Keratinocyte (primary cell): ENCODE results near the gene F7. TPM values are rescaled to one million over a fixed set of nuclear protein-coding genes. Genes with fewer than 3 reads are reported as not detected.

Source experiments
- DNase-seq: peaks from one replicate; pipeline ENCODE4 v3.0.0-alpha.2; 2011; ENCODE audit warnings: low read depth, missing footprints, low spot score
- FAIRE-seq: peaks from 2 replicates; lab custom pipeline; 2011; peaks lifted over from hg19 to GRCh38; lab: Jason Lieb, UNC
- H2AFZ ChIP-seq: 2 replicates; pipeline ENCODE4 v1.6.0; 2012; ENCODE audit warnings: low read length, control low read depth, inconsistent platforms; ENCODE audit not compliant: control insufficient read depth
- H3K27ac ChIP-seq: 2 replicates; pipeline ENCODE4 v1.5.1; 2011; ENCODE audit warnings: low read length; ENCODE audit not compliant: control insufficient read depth, insufficient read depth
- H3K27me3 ChIP-seq: 3 replicates; pipeline ENCODE4 v1.6.0; 2011; ENCODE audit warnings: low read length; ENCODE audit not compliant: control insufficient read depth, insufficient read depth; ENCODE audit errors: extremely low read depth
- H3K36me3 ChIP-seq, 2 experiments: 2 replicates in 1 of 2; 3 replicates in 1 of 2; pipeline ENCODE4 v1.5.1; 2011; ENCODE audit warnings: low read length in 2 of 2, mild to moderate bottlenecking in 1 of 2; ENCODE audit not compliant: control insufficient read depth in 2 of 2, insufficient read depth in 2 of 2; ENCODE audit errors: extremely low read depth in 1 of 2
- H3K4me1 ChIP-seq: 3 replicates; pipeline ENCODE4 v1.5.1; 2011; ENCODE audit warnings: low read length; ENCODE audit not compliant: control insufficient read depth, insufficient read depth; ENCODE audit errors: extremely low read depth
- H3K4me2 ChIP-seq: 3 replicates; pipeline ENCODE4 v1.6.0; 2011; ENCODE audit warnings: low read depth, low read length; ENCODE audit not compliant: control insufficient read depth, insufficient read depth; ENCODE audit errors: extremely low read depth
- H3K4me3 ChIP-seq, 3 experiments: fragments of 200-600 bp in 1 of 3; sonication (generic) in 1 of 3; 2 replicates in 2 of 3; 3 replicates in 1 of 3; pipeline ENCODE4 v1.5.1; 2011 to 2016; ENCODE audit warnings: low read length in 3 of 3, mild to moderate bottlenecking in 3 of 3, control low read depth in 2 of 3, inconsistent platforms in 1 of 3, low read depth in 1 of 3, mixed read lengths in 1 of 3, mixed run types in 1 of 3, moderate library complexity in 1 of 3; ENCODE audit not compliant: control insufficient read depth in 2 of 3, insufficient read depth in 2 of 3; ENCODE audit errors: extremely low read depth in 1 of 3
- H3K79me2 ChIP-seq: 2 replicates; pipeline ENCODE4 v1.6.0; 2012; ENCODE audit warnings: low read length; ENCODE audit not compliant: control insufficient read depth, insufficient read depth
- H3K9ac ChIP-seq: 3 replicates; pipeline ENCODE4 v1.6.0; 2011; ENCODE audit warnings: low read length; ENCODE audit not compliant: control insufficient read depth, insufficient read depth; ENCODE audit errors: extremely low read depth
- H3K9me1 ChIP-seq: 3 replicates; pipeline ENCODE4 v1.6.0; 2011; ENCODE audit warnings: low read length; ENCODE audit not compliant: control insufficient read depth, insufficient read depth; ENCODE audit errors: extremely low read depth
- H3K9me3 ChIP-seq: 2 replicates; pipeline ENCODE4 v1.5.1; 2012; ENCODE audit warnings: low read depth, low read length; ENCODE audit not compliant: control insufficient read depth
- H4K20me1 ChIP-seq: 3 replicates; pipeline ENCODE4 v1.6.0; 2011; ENCODE audit warnings: low read length; ENCODE audit not compliant: control insufficient read depth, insufficient read depth; ENCODE audit errors: extremely low read depth
- CTCF ChIP-seq, 3 experiments: IDR thresholded peaks in 1 of 3; conservative IDR thresholded peaks in 1 of 3; optimal IDR thresholded peaks in 1 of 3; 2 replicates in 2 of 3; 3 replicates in 1 of 3; pipeline versions ENCODE3 to v1.5.1; 2011; ENCODE audit warnings: low read length in 3 of 3, mild to moderate bottlenecking in 3 of 3, moderate library complexity in 2 of 3, control low read depth in 1 of 3, inconsistent platforms in 1 of 3; ENCODE audit not compliant: insufficient read depth in 2 of 3; ENCODE audit errors: extremely low read depth in 1 of 3
- EZH2 ChIP-seq: IDR thresholded peaks from one replicate; pipeline ENCODE4 v1.6.1; 2012; ENCODE audit warnings: inconsistent platforms, mild to moderate bottlenecking, low read length, moderate library complexity
- dilution Hi-C: fragments of 300-500 bp; cut with MboI; formaldehyde crosslinking; loops from one replicate; pipeline ENCODE4 v1.7.0; 2020; ENCODE audit warnings: low sequenced_read_pairs; ENCODE audit not compliant: extremely low pct_ligation_motif_present
- polyA plus RNA-seq, 5 experiments: library from polyadenylated mRNA; depleted of rRNA in 3 of 5; stranded (reverse) in 3 of 5; stranded (forward) in 1 of 5; unstranded in 1 of 5; fragments of >200 nt; gene quantifications; 1 replicate in 1 of 5; 2 replicates in 3 of 5; 3 replicates in 1 of 5; pipeline versions ENCODE4 v1.2.1 to v1.2.3, GENCODE V29; 2011 to 2012; ENCODE audit warnings: missing spikeins in 2 of 5, low read depth in 1 of 5, low replicate concordance in 1 of 5

The F7 gene
- polyA plus RNA-seq, 1 donor (not counting 4 experiments of a cell fraction or from before 2014, with no cell fraction given), result not detected

GRCh38 chr13:113090415-113090770 is 15.2 kb upstream of the F7 start:
- no peak overlapping the region for H3K4me3 ChIP-seq
- no peaks in the 10 kb centered on the region for H3K27me3 ChIP-seq
- no peak for FAIRE-seq

GRCh38 chr13:113090806-113091205 is 14.8 kb upstream of the F7 start:
- TF ChIP-seq CTCF (optimal IDR thresholded peaks at IDR 0.05 in 1 of 3, IDR thresholded peaks at IDR 0.05 in 1 of 3, conservative IDR thresholded peaks at IDR 0.05 in 1 of 3; ENCODE audit: extremely low read depth in 1 of 3, insufficient read depth in 2 of 3, low read length in 3 of 3) (no peak), EZH2 (no peak)
- no peaks in the 10 kb centered on the region for H3K79me2 ChIP-seq
- no peaks in the 10 kb centered on the region for H3K4me1 ChIP-seq
- no peaks in the 10 kb centered on the region for H4K20me1 ChIP-seq
- no peaks in the 10 kb centered on the region for H3K9me3 ChIP-seq
- H3K9me1 ChIP-seq, result no peaks in the 10 kb centered on the region
- H3K27ac ChIP-seq, result no peak overlapping the region
- H3K27me3 ChIP-seq, result no peaks in the 10 kb centered on the region
- no peak overlapping the region for H3K4me3 ChIP-seq
- FAIRE-seq, result no peak
- DNase-seq, result no peak
- H3K4me2 ChIP-seq, result no peak overlapping the region
- H3K9ac ChIP-seq, result no peak overlapping the region
- no peaks in the 10 kb centered on the region for H3K36me3 ChIP-seq
- dilution Hi-C loops, result no loop called here
- no peak overlapping the region for H2AFZ ChIP-seq

More at GRCh38 chr13:113090415-113090770, 15.2 kb upstream of the F7 start:
- Histone ChIP-seq H3K4me2 (no peak overlapping the region), H3K36me3 (no peaks in the 10 kb centered on the region), H3K9me3 (no peaks in the 10 kb centered on the region), H3K27ac (no peak overlapping the region), H3K9ac (no peak overlapping the region), H4K20me1 (no peaks in the 10 kb centered on the region), H3K4me1 (no peaks in the 10 kb centered on the region), H3K9me1 (no peaks in the 10 kb centered on the region), H2AFZ (no peak overlapping the region), H3K79me2 (no peaks in the 10 kb centered on the region)
- no peak for DNase-seq
- dilution Hi-C loops, result no loop called here
- no peak for TF ChIP-seq EZH2
- no peak for TF ChIP-seq CTCF (optimal IDR thresholded peaks at IDR 0.05 in 1 of 3, IDR thresholded peaks at IDR 0.05 in 1 of 3, conservative IDR thresholded peaks at IDR 0.05 in 1 of 3; ENCODE audit: extremely low read depth in 1 of 3, insufficient read depth in 2 of 3, low read length in 3 of 3)
